GM21576 (cell line): ENCODE measurements around the gene RAPGEF1.

Experiments
- ATAC-seq: cut with Tn5 transposase; IDR thresholded peaks from one replicate; pipeline ENCODE4 v1.9.1; 2021; ENCODE audit warnings: mild to moderate bottlenecking, moderate library complexity; ENCODE audit not compliant: unreplicated experiment

RAPGEF1 gene

GRCh38 chr9:131748411-131748955, 8.6 kb upstream of the RAPGEF1 start:
- ATAC-seq, result no peak

DNA sequence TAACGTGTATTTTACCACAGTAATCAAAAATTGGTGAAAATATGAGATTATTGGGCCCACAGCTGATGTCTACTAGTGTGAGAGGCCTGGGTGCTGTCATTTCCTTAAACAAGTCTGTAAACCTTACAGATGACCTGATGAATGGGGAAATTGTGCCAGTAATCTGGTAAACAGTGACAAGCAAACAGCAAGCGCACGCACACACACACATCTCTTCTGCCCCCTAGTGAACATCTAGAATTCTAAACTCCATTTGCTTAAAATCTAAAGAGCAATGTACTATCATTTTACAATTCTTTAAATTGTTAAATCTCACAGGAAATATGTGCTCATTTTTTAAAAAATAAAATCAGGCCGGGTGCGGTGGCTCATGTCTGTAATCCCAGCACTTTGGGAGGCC, 7.5 kb upstream of the RAPGEF1 start:
- ATAC-seq, result no peak

DNA sequence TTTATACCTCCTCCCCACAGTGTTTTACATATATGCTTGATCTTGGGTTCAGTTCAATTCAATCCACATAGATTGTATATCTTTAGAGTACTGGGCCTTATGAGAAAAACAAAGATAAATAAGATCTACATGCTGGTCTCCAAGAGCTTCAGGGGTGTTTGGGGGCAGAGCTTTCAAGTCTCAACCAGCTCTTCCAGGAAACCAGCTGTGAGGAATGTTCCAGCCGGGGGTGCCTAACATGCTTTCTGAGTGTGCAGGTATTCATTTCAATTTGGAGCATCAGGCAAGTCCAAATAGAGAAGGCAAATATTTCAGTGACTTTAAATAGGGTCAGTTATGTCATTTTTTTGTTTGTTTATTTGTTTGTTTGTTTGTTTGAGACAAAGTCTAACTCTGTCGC, 5.7 kb upstream of the RAPGEF1 start:
- no peak for ATAC-seq

- ATAC-seq, result no peak
Measured at GRCh38 chr9:131744720-131745201, 4.9 kb upstream of the RAPGEF1 start.

DNA sequence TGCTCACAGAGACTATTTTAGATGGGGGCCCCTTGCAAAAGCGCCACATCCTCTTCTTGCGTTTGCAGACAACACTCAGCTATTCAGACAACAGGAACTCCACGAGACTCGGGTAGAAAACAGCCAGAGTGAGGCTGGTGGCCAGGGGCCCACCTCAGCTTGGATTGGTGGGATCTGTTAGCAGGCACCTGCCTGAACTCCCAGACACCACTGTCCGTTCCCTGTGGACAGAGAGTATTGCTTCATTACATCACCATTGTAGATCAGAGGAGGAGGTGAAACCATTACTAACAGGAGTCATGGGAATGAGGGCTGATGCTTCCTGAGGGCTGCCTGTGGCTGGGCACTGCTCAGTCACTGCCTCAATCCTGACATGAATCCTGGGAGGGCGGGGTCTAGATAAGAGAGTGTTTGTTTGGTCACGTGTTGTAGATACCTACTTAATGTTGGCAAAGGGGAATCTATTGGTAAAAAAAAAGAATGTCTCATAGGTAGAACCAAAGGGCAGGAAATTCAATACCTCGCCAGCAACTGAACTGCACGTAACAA, 4.4 kb upstream of the RAPGEF1 start:
- ATAC-seq, result no peak

DNA sequence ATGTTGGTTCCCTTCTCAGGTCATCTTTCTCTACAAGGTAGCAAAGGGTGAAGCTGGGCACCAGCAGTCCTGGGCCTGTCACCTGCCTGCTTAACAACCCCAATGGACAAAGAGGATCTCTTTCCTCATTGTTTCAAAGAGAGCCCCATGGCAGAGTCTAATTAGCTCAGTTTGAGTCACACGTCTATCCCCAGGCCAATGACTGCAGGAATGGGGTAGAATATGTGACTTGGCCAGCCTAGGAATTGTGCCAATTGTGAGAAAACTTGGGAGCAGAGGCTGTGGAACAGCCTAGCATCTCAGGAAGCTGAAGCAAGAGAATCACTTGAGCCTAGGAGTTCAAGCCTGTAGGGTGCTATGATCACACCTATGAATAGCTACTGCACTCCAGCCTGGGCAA, 3.6 kb upstream of the RAPGEF1 start:
- ATAC-seq, result no peak

- no peak for ATAC-seq
Measured at GRCh38 chr9:131743096-131743495, 3.2 kb upstream of the RAPGEF1 start.

DNA sequence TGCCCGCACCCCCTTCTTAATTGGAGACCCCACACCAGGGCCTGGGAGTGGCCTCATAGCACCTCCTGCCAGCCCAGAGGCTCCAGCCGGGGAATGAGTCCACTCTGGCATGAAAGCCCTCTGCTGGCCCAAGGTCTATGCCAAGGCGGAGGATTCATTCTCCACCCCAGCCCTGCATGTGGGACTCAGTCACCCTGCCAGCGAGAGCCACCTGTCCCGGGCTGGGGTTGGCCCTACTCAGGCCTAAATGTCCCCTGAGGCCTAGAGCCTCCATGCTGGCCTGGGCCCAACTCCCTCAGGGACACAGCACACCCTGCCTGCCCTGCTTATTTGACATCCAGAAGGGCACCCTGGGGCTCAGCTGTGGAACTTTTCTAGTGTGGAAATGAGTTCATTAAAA, 1.0 kb upstream of the RAPGEF1 start:
- no peak for ATAC-seq

DNA sequence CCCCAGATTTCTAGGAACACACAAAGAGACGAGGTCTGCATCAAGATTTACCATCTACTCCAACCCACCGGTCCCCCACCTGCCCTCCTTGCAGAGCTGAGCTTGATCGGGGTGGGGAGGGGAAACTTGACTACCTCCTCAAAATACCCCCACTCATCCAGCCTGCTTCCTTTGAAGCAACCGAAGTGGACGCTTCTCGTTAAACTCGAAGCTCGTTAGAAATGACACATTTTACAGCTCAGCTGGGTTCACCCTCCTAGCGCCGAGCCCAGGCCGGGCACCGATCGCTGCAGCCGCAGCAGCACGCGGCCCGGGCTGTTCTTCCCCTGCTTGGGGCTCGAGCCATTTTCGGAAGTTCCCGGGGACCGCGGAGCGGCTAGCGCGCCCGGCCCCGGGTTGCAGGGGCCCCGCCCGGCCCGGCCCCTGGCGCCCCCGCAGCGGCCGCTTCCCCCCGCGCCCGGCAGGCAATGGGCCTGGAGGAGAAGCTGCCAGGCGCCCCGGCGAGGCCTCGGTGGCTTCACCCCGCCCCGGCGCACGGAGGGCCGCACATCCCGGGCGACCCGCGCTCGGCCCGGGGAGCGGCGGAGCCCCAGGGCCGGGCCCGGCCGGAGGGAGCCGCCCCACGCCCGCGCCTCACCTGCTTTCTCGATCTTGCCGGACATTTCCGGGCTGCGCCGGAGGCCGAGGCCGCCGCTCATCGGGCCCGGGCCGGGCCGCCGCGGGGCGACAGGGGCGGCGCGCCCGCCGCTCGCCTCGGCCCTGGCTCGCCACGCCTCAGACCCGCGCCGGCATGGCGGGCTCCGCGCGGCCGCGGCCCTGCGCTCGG, 530 bp downstream of the RAPGEF1 start:
- peak; percentile 15 for ATAC-seq

GRCh38 chr9:131738293-131739132, 1.4 kb downstream of the RAPGEF1 start:
- ATAC-seq, result no peak

- ATAC-seq, result no peak
Measured at GRCh38 chr9:131737426-131737825, 2.5 kb downstream of the RAPGEF1 start.

- no peak for ATAC-seq
Measured at GRCh38 chr9:131736431-131736830, 3.4 kb downstream of the RAPGEF1 start.

DNA sequence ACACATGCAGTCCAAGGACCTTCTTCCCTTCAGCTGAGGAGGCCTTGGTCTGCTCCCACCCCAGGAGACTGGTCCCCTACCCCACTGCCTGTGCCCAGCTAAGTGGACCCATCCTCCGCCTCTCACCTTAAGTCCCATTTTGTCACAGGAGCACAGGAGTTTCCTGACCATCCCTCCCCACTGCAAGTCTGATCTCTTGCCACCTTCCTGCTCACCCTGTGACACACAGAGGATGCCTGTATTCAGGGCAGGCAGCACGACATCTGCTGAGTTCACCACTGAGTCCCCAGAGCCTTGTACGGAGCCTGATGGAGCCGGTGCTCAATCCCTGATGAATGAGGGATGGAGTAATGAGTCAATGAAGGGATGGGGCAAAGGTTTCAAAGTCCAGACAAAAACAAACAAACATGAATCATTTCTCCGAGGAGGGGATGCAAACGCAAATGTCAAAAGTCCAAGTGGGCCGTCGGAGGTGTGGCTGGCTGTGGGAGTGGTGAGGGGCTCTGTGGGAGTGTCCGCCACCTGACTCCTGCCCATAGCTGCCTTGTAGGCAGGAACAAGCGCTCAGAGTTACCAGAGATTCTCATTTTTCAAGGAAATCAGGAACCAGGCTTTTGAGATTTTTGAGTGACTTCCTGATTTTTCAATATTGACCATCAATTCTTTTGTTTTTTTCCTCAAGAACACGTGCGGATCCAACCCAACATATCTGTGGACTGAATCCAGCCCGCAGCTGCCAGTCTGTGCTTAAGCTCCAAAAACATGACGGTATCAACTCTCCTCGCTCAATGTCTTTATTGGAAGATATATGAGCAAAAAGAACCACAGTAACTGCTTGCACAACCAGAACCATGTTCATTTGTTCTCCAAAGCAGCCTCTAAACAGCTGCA, 4.4 kb downstream of the RAPGEF1 start:
- no peak for ATAC-seq

- no peak for ATAC-seq
Measured at GRCh38 chr9:131734781-131735180, 5.1 kb downstream of the RAPGEF1 start.

- ATAC-seq, result no peak
Measured at GRCh38 chr9:131734165-131734610, 5.7 kb downstream of the RAPGEF1 start.

DNA sequence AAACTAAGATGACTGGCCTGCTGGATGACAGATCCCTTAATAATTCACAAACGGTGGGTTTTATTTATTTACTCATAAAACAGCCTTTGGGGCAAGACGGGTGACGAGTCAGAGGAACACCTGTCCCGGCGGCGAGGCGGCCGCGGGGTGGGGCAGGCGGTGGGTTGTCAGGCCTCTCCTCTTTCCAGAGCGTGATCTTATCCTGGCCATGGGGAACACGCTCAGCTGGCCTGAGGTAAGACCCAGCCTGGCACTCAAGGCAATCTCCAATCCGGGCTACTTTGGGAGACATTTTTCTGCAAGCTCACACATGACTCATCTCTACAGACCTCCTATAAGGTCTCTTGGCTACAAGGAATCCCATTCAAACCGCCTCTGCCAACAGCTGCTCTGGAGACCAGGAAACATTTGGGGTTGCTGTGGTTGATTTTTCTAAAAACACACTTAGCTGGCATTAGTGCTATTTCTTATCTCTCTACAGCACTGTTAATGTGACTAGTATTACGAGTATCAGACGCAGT, 6.3 kb downstream of the RAPGEF1 start:
- no peak for ATAC-seq

DNA sequence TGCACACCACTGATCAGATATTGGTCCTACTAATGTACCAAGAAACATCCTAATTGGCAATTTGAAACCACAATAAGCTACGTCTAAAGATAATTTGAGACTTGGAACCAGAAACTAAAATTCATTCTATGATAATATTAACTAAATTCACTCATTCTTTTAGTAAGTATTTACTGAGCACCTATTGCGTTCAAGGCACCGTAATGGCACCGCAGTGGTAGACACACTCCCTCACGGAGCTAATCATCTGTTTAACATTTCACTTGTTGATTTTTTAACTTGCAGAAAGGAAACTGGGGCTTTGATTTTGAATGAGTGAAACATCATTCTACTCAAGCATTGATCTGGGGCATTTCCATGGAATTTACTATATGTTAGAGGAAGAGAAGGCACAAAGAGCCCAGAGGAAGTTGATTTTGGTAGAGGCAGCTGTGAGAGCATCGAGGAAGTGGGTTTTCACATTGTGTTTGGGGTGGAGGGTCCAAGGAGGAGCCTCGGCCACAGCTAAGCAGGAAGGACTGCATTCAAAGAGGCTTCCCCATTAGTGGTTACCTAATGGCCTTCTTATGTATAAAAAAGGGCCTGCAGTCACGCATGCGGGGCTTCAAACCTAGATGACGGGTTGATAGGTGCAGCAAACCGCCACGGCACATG, 7.1 kb downstream of the RAPGEF1 start:
- no peak for ATAC-seq

DNA sequence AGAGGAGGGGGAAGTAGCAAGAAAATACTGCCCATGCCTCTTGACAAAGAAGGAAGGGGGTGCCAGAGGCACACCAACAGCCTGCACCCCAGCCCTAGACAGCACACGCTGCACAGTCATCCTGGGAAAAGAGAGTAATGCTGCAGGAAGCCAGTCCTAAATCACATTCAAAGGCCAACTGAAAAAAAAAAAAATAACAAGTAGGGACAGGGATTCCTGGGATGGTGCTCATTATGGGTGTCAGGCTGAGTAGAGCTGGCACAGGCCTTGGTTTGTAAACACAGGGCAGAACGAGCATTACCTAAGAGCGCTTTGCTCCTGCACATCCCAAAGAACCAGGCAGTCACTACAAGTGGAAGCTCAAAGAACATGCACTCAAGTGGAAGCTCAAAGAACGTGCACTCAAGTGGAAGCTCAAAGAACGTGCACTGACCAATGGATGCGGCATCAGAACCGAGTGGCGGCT, 7.8 kb downstream of the RAPGEF1 start:
- no peak for ATAC-seq

DNA sequence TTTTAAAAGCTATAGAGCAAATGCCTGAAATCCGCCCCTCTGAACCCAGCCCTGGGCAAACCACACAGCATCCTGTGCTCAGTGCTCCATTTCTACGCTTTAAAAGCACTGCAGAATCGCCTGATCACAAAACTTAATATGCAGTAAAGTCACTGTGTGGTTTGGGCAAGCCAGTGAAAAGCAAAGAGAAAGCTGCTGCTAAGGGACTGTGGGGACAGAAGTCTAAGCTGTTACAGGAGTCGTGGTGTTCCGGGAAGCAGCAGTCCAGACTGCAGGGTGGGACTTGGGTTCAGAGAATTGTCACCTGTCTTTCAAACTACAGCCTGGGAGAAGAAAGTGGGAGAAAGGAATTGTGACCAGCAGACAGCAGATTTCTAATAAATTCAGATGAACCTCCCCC, 8.2 kb downstream of the RAPGEF1 start:
- no peak for ATAC-seq
